ENCODE measurements around the gene NUP98. TPM values are rescaled to one million over a fixed set of nuclear protein-coding genes. Genes with fewer than 3 reads are reported as not detected.

Gene NUP98
- total and polyA plus RNA-seq, 2 experiments from 2014 or later, result 20.4 to 110 TPM

GRCh38 chr11:3639841-3640240, 157.5 kb downstream of the NUP98 start:
- H3K36me3 ChIP-seq, result no peaks in the 10 kb centered on the region
- DNase-seq (ENCODE audit: low read depth in 1 of 2, low spot score in 1 of 2), result no peak
- no peak overlapping the region for H3K27ac ChIP-seq
- no peaks in the 10 kb centered on the region for H3K9me3 ChIP-seq (ENCODE audit: low read depth)
- H3K27me3 ChIP-seq, result no peaks in the 10 kb centered on the region
- peaks cover 6% of the 10 kb centered on the region for H3K4me1 ChIP-seq (ENCODE audit: low read depth)
- TF ChIP-seq CTCF (IDR thresholded peaks at IDR 0.05; ENCODE audit: low read depth, low read length), result no peak
- H3K4me3 ChIP-seq, result no peak overlapping the region

GRCh38 chr11:3638513-3638912, 158.8 kb downstream of the NUP98 start:
- no peak for DNase-seq (ENCODE audit: low read depth in 1 of 2, low spot score in 1 of 2)
- TF ChIP-seq CTCF (IDR thresholded peaks at IDR 0.05; ENCODE audit: low read depth, low read length), result no peak
- H3K4me1 ChIP-seq (ENCODE audit: low read depth), result peaks cover 6% of the 10 kb centered on the region
- no peak overlapping the region for H3K4me3 ChIP-seq
- no peak overlapping the region for H3K27ac ChIP-seq
- no peaks in the 10 kb centered on the region for H3K9me3 ChIP-seq (ENCODE audit: low read depth)
- H3K27me3 ChIP-seq, result no peaks in the 10 kb centered on the region
- H3K36me3 ChIP-seq, result no peaks in the 10 kb centered on the region

GRCh38 chr11:3637201-3637600, 160.2 kb downstream of the NUP98 start:
- DNase-seq (ENCODE audit: low read depth in 1 of 2, low spot score in 1 of 2), result no peak
- H3K9me3 ChIP-seq (ENCODE audit: low read depth), result no peaks in the 10 kb centered on the region
- H3K27ac ChIP-seq, result no peak overlapping the region
- no peak overlapping the region for H3K4me3 ChIP-seq
- H3K27me3 ChIP-seq, result no peaks in the 10 kb centered on the region
- H3K36me3 ChIP-seq, result no peaks in the 10 kb centered on the region
- no peaks in the 10 kb centered on the region for H3K4me1 ChIP-seq (ENCODE audit: low read depth)
- TF ChIP-seq CTCF (IDR thresholded peaks at IDR 0.05; ENCODE audit: low read depth, low read length), result no peak

GRCh38 chr11:3635641-3636375, 161.5 kb downstream of the NUP98 start:
- no peaks in the 10 kb centered on the region for H3K4me1 ChIP-seq (ENCODE audit: low read depth)
- TF ChIP-seq CTCF (IDR thresholded peaks at IDR 0.05; ENCODE audit: low read depth, low read length), result no peak
- no peaks in the 10 kb centered on the region for H3K27me3 ChIP-seq
- H3K9me3 ChIP-seq (ENCODE audit: low read depth), result no peaks in the 10 kb centered on the region
- no peak overlapping the region for H3K27ac ChIP-seq
- no peak for DNase-seq (ENCODE audit: low read depth in 1 of 2, low spot score in 1 of 2)
- no peaks in the 10 kb centered on the region for H3K36me3 ChIP-seq
- H3K4me3 ChIP-seq, result no peak overlapping the region

GRCh38 chr11:3632070-3632660, 165.2 kb downstream of the NUP98 start:
- Histone ChIP-seq H3K27me3 (no peaks in the 10 kb centered on the region), H3K9me3 (ENCODE audit: low read depth) (no peaks in the 10 kb centered on the region), H3K4me3 (no peak overlapping the region), H3K27ac (no peak overlapping the region), H3K4me1 (ENCODE audit: low read depth) (no peaks in the 10 kb centered on the region), H3K36me3 (no peaks in the 10 kb centered on the region)
- TF ChIP-seq CTCF (IDR thresholded peaks at IDR 0.05; ENCODE audit: low read depth, low read length), result no peak
- no peak for DNase-seq (ENCODE audit: low read depth in 1 of 2, low spot score in 1 of 2)

All from cardiac muscle cell (in vitro differentiated cells and primary cell).